ENCODE measurements around the gene COL1A1.
A peak's percentile ranks its signal among the peaks of the same experiment; 100 is the strongest.

The COL1A1 gene

GRCh38 chr17:50206604-50207293 is 5.3 kb upstream of the COL1A1 start:
- Histone ChIP-seq H3K36me3 (ENCODE audit: insufficient read depth, low read length) (no peaks in the 10 kb centered on the region), H3K9me3 (ENCODE audit: low read depth, low read length) (no peaks in the 10 kb centered on the region), H3K4me3 (no peak overlapping the region), H3K9ac (ENCODE audit: insufficient read length) (no peak overlapping the region), H3K27ac (no peak overlapping the region)
- TF ChIP-seq POLR2AphosphoS5 (IDR thresholded peaks at IDR 0.05; ENCODE audit: borderline replicate concordance, low read depth, low read length) (no peak), EZH2 (IDR thresholded peaks at IDR 0.05) (no peak), FOXP2 (optimal IDR thresholded peaks at IDR 0.05; ENCODE audit: control extremely low read depth, extremely low read length, insufficient read depth) (no peak)
- no peak for DNase-seq (ENCODE audit: low read depth, low spot score)

- H3K9me3 ChIP-seq (ENCODE audit: low read depth, low read length), result no peaks in the 10 kb centered on the region
- DNase-seq (ENCODE audit: low read depth, low spot score), result no peak
- no peaks in the 10 kb centered on the region for H3K36me3 ChIP-seq (ENCODE audit: insufficient read depth, low read length)
- no peak overlapping the region for H3K4me3 ChIP-seq
- TF ChIP-seq EZH2 (IDR thresholded peaks at IDR 0.05), result no peak
- TF ChIP-seq POLR2AphosphoS5 (IDR thresholded peaks at IDR 0.05; ENCODE audit: borderline replicate concordance, low read depth, low read length), result no peak
- TF ChIP-seq FOXP2 (optimal IDR thresholded peaks at IDR 0.05; ENCODE audit: control extremely low read depth, extremely low read length, insufficient read depth), result no peak
- H3K9ac ChIP-seq (ENCODE audit: insufficient read length), result no peak overlapping the region
- H3K27ac ChIP-seq, result no peak overlapping the region
Measured at GRCh38 chr17:50205963-50206505, 4.6 kb upstream of the COL1A1 start.

- no peaks in the 10 kb centered on the region for H3K9me3 ChIP-seq (ENCODE audit: low read depth, low read length)
- no peak for TF ChIP-seq FOXP2 (optimal IDR thresholded peaks at IDR 0.05; ENCODE audit: control extremely low read depth, extremely low read length, insufficient read depth)
- H3K36me3 ChIP-seq (ENCODE audit: insufficient read depth, low read length), result no peaks in the 10 kb centered on the region
- no peak for DNase-seq (ENCODE audit: low read depth, low spot score)
- no peak overlapping the region for H3K27ac ChIP-seq
- H3K4me3 ChIP-seq, result no peak overlapping the region
- H3K9ac ChIP-seq (ENCODE audit: insufficient read length), result no peak overlapping the region
Measured at GRCh38 chr17:50205111-50205962, 3.9 kb upstream of the COL1A1 start.

- no peak overlapping the region for H3K27ac ChIP-seq
- no peak for DNase-seq (ENCODE audit: low read depth, low spot score)
- no peaks in the 10 kb centered on the region for H3K36me3 ChIP-seq (ENCODE audit: insufficient read depth, low read length)
- H3K4me3 ChIP-seq, result no peak overlapping the region
- H3K9me3 ChIP-seq (ENCODE audit: low read depth, low read length), result no peaks in the 10 kb centered on the region
- H3K9ac ChIP-seq (ENCODE audit: insufficient read length), result no peak overlapping the region
- no peak for TF ChIP-seq EZH2 (IDR thresholded peaks at IDR 0.05)
- TF ChIP-seq POLR2AphosphoS5 (IDR thresholded peaks at IDR 0.05; ENCODE audit: borderline replicate concordance, low read depth, low read length), result no peak
- TF ChIP-seq FOXP2 (optimal IDR thresholded peaks at IDR 0.05; ENCODE audit: control extremely low read depth, extremely low read length, insufficient read depth), result no peak
Measured at GRCh38 chr17:50204431-50204830, 3.0 kb upstream of the COL1A1 start.

GRCh38 chr17:50203604-50204345 is 2.3 kb upstream of the COL1A1 start:
- Histone ChIP-seq H3K36me3 (ENCODE audit: insufficient read depth, low read length) (no peaks in the 10 kb centered on the region), H3K9me3 (ENCODE audit: low read depth, low read length) (no peaks in the 10 kb centered on the region), H3K9ac (ENCODE audit: insufficient read length) (no peak overlapping the region), H3K27ac (no peak overlapping the region), H3K4me3 (no peak overlapping the region)
- no peak for DNase-seq (ENCODE audit: low read depth, low spot score)
- TF ChIP-seq EZH2 (IDR thresholded peaks at IDR 0.05), result no peak
- TF ChIP-seq POLR2AphosphoS5 (IDR thresholded peaks at IDR 0.05; ENCODE audit: borderline replicate concordance, low read depth, low read length), result no peak
- no peak for TF ChIP-seq FOXP2 (optimal IDR thresholded peaks at IDR 0.05; ENCODE audit: control extremely low read depth, extremely low read length, insufficient read depth)

GRCh38 chr17:50203086-50203485 is 1.7 kb upstream of the COL1A1 start:
- H3K9ac ChIP-seq (ENCODE audit: insufficient read length), result no peak overlapping the region
- H3K9me3 ChIP-seq (ENCODE audit: low read depth, low read length), result no peaks in the 10 kb centered on the region
- no peak for TF ChIP-seq POLR2AphosphoS5 (IDR thresholded peaks at IDR 0.05; ENCODE audit: borderline replicate concordance, low read depth, low read length)
- TF ChIP-seq EZH2 (IDR thresholded peaks at IDR 0.05), result no peak
- TF ChIP-seq FOXP2 (optimal IDR thresholded peaks at IDR 0.05; ENCODE audit: control extremely low read depth, extremely low read length, insufficient read depth), result no peak
- H3K27ac ChIP-seq, result no peak overlapping the region
- DNase-seq (ENCODE audit: low read depth, low spot score), result no peak
- H3K4me3 ChIP-seq, result no peak overlapping the region
- no peaks in the 10 kb centered on the region; the same call in 1 of the 2 replicates for H3K36me3 ChIP-seq (ENCODE audit: insufficient read depth, low read length)

GRCh38 chr17:50200457-50201275 is 765 bp downstream of the COL1A1 start:
- DNase-seq (ENCODE audit: low read depth, low spot score), result no peak
- Histone ChIP-seq H3K4me3 (peak overlapping the region; percentile 85), H3K36me3 (ENCODE audit: insufficient read depth, low read length) (peaks cover 3% of the 10 kb centered on the region; the same call in 1 of the 2 replicates), H3K27ac (no peak overlapping the region), H3K9me3 (ENCODE audit: low read depth, low read length) (no peaks in the 10 kb centered on the region), H3K9ac (ENCODE audit: insufficient read length) (peak overlapping the region; percentile 51)
- no peak for TF ChIP-seq FOXP2 (optimal IDR thresholded peaks at IDR 0.05; ENCODE audit: control extremely low read depth, extremely low read length, insufficient read depth)
- no peak for TF ChIP-seq POLR2AphosphoS5 (IDR thresholded peaks at IDR 0.05; ENCODE audit: borderline replicate concordance, low read depth, low read length)
